T-helper 9 cell (primary cell): ENCODE measurements around the gene IFT22.
"Not testable (repeated sequence)": the region's sequence is repeated elsewhere in the genome, so short reads cannot be mapped to it uniquely, and the experiment has no call there.

Experiments used
- DNase-seq: peaks from one replicate; pipeline ENCODE4 v3.0.0-alpha.2; 2020

IFT22 gene

DNA sequence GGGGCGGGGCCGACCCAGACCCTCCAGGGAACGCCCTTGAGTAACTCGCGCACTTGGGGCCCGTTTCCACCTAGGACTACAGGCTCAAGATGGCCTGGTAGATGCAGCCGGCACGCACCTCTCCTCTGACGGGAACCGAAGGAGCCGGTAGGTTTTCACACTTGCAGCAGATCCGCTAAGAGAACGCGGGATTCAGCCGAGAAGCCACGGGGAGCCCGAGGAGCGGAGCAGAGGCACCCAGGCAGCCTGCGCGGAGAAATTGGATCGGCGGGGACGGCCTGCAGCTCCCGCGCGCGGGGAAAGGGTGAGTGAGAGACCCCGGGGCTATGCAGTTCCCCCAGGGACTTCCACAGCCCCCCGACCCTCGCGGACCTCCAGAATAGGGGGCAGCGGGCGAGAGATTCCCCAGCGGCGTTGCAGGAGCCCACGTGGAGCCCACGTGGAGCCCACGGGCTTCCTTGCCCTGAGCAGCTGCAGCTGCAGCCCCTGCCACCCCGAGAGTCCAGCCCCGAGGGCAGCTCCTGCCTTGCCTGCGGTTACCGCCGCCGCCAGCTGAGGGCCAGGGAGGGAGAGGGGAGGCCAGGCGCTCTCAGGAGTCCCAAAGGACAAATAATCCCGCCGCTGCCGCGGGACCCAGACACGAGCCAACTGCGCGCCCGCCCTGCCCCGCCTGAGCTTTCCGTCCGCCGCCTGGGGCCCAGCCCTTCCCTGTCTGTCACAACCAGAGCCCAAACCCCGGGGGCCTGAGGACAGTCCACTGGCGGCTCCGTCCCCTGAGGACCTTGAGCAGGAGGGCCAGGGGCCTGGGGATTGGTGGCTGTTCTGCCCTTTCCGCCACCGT is 13.1 kb downstream of the IFT22 start:
- peak; percentile 15 for DNase-seq

DNA sequence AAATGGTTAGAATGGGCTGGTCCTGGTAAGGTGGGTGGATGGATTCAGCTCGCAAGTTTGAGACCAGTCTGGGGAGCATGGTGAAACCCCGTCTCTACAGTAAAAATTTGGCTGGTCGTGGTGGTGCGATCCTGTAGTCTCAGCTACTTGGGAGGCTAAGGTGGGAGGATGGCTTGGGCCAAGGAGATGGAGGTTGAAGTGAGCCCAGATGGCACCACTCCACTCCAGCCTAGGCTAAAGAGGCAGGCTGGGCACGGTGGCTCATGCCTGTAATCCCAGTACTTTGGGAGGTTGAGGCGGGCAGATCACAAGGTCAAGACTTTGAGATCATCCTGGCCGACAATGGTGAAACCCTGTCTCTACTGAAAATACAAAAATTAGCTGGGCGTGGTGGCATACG is 15.3 kb downstream of the IFT22 start:
- DNase-seq, result no peak

DNA sequence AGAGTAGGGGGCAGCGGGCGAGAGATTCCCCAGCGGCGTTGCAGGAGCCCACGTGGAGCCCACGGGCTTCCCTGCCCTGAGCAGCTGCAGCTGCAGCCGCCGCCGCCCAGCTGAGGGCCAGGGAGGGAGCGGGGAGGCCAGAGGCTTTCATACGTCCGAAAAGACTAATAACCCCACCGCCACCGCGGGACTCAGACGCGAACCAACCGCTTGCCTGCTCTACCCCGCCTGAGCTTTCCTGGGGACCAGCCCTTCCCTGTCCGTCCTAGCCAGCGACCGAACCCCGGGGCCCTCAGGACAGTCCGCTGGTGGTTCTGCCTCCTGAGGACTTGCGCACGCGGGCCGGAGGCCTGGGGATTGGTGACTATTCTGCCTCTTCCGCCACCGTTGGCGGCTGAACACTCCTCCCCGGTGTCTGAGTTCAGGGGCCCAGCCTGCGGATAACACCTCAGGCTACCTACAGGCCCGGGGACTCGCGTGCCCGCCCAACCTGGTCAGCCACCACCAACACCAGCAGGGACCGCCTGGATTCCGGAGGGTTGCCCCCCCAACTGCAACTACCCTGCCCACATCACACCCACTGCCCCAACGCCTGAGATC is 18.4 kb downstream of the IFT22 start:
- no peak for DNase-seq

DNA sequence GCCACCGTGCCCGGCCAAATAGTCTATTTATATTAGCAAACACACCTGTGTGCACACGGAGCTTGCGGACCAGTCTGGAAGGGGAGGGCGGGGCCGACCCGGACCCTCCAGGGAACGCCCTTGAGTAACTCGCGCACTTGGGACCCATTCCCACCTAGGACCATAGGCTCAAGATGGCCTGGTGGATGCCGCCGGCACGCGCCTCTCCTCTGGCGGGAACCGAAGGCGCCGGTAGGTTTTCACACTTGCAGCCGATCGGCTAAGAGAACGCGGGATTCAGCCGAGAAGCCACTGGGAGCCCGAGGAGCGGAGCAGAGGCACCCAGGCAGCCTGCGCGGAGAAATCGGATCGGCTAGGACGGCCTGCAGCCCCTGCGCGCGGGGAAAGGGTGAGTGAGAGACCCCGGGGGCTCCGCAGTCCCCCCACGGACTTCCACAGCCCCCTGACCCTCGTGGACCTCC is 18.9 kb downstream of the IFT22 start:
- no peak for DNase-seq

DNA sequence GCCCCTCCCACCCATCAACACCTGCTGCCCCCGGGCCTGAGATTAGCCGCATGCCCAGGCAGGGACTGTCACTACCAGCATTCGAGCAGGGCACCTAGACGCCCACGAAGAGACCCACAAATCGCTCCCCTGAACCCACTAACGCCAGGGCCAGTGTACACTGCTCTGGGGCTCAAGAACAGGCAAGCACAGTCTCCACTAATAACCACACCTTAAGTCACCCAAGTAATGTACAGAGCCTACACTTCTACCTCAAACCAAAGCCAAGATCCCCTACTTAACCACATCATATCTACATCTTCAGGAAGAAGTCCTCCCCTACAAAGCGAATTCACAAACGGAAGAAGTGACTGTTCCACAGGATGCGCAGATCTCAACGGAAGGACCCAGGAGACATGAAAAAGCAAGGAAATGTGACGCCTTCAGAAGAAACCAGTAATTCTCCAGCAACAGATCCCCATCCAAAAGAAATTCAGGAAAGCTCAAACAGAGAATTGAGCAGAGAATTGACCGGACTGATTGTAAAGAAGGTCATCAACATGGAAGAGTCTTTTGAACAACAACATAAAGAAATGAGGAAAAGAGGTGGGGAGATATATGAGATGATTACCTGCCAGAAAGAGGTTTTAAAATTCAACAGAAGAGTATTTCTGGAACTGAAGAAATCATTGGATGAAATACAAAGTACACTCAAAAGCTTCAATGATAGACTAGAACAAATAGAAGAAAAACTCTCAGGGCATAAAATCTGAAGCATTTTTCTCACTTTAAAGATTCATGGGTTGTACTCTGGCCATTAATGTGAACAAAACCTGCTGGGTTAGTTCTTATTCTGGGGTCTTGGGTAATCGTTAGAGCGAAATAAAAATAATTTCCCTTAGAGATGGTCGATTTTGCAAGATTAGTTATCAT is 20.9 kb downstream of the IFT22 start:
- DNase-seq, result no peak

DNA sequence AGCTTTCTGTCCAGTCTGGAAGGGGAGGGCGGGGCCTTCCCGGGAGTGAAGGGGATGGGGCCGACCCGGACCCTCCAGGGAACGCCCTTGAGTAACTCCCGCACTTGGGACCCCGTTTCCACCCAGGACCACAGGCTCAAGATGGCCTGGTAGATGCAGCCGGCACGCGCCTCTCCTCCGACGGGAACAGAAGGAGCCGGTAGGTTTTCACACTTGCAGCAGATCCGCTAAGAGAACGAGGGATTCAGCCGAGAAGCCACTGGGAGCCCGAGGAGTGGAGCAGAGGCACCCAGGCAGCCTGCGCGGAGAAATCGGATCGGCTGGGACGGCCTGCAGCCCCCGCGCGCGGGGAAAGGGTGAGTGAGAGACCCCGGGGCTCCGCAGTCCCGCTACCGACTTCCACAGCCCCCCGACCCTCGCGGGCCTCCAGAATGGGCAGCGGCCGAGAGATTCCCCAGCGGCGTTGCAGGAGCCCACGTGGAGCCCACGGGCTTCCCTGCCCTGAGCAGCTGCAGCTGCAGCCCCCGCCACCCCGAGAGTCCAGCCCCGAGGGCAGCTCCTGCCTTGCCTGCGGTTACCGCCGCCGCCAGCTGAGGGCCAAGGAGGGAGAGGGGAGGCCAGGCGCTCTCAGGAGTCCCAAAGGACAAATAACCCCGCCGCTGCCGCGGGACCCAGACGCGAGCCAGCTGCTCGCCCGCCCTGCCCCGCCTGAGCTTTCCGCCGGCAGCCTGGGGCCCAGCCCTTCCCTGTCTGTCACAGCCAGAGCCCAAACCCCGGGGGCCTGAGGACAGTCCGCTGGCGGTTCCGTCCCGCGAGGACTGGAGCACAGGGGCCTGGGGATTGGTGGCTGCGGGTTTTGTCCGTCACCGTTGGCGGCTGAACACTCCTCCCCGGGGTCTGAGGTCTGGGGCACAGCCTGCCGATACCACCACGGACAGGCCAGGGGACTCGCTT is 21.8 kb downstream of the IFT22 start:
- no peak for DNase-seq

DNA sequence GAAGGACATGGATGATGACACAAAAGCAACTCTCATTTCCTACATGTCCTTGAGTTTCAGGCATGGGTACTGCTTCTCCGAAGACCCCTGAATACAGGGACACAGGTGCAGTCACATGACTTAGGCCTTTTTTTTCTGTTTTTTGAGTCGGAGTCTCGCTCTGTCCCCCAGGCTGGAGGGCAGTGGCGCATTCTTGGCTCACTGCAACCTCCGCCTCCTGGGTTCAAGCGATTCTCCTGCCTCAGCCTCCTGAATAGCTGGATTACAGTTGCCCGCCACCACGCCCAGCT is 26.8 kb downstream of the IFT22 start:
- no peak for DNase-seq

DNA sequence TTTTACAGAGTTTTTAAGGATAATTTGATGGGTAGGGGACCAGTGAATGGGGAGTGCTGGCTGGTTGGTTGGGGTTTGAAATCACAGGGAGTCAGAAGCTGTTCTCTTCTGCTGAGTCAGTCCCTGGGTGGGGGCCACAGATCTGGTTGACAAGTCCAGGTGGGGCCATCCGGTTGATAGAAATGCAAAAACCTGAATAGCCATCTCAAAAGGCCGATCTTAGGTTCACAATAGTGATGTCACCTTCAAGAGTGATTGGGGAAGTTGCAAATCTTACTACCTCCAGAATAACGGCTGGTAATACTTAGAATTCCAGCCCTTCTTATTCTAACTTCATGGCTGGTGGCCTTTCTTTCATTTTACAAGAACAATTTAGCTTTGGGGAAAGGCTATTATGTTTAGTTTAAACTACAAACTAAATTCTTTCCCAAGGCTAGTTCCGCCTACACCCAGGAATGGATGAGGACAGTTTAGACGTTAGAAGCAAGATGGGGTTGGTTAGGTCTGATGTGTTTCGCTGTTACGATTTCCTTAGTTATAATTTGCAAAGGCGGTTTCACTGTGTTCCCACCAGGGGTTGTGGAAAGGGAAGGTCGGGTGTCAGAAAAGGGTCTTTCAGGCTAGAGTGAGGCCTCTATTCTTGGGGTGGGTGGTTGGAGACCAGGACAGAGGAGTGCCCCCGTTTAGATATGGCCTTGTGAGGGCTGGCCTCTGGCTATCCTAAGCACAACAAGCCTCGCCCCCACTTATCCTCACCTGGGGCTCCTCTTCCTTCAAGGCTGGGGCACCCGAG is 27.4 kb downstream of the IFT22 start:
- no peak for DNase-seq

DNA sequence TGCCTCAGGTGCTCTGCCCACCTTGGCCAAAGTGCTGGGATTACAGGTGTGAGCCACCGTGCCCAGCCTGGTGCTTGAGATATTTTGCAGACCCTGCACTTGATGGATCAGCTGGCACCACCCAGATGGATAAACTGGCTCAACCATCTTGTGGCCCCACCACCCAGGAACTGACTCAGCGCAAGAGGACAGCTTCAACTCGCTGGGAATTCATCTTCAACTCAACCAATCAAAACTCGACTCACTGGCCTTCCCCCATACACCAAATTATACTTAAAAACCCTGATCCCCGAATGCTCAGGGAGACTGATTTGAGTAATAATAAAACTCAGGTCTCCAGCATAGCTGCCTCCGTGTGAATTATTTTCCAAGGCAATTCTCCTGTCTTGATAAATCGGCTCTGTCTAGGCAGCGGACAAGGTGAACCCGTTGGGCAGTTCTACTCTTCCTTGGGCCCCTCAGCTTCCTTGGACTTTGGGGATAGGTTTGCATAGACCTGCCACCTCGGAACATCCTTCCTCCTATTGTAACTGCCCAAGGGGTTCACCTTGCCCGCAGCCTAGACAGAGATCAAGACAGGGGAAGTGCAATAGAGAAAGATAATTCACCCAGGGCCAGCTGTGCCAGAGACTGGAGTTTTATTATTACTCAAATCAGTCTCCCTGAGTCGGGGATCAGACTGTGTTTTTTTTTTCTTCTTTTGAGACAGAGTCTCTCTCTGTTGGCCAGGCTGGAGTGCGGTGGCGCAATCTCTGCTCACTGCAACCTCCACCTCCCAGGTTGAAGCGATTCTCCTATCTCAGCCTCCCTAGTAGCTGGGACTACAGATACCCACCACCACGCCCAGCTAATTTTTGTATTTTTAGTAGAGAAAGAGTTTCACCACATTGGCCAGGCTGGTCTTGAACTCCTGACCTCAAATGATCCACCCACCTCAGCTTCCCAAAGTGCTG is 28.3 kb downstream of the IFT22 start:
- not testable (repeated sequence) for DNase-seq

DNA sequence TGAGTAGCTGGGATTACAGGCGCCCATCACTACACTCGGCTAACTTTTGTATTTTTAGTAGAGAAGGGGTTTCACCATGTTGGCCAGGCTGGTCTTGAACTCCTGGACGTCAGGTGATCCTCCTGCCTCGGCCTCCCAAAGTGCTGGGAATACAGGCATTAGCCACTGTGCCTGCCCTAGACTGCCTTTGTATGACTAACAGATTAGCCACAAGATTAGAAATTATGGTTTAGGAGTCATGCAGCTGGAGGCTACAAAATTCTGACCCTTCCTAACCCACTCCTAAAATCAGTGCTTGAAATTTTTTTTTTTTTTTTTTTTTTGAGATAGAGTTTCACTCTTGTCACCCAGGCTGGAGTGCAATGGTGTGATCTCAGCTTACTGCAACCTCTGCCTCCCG is 29.0 kb downstream of the IFT22 start:
- DNase-seq, result not testable (repeated sequence)

DNA sequence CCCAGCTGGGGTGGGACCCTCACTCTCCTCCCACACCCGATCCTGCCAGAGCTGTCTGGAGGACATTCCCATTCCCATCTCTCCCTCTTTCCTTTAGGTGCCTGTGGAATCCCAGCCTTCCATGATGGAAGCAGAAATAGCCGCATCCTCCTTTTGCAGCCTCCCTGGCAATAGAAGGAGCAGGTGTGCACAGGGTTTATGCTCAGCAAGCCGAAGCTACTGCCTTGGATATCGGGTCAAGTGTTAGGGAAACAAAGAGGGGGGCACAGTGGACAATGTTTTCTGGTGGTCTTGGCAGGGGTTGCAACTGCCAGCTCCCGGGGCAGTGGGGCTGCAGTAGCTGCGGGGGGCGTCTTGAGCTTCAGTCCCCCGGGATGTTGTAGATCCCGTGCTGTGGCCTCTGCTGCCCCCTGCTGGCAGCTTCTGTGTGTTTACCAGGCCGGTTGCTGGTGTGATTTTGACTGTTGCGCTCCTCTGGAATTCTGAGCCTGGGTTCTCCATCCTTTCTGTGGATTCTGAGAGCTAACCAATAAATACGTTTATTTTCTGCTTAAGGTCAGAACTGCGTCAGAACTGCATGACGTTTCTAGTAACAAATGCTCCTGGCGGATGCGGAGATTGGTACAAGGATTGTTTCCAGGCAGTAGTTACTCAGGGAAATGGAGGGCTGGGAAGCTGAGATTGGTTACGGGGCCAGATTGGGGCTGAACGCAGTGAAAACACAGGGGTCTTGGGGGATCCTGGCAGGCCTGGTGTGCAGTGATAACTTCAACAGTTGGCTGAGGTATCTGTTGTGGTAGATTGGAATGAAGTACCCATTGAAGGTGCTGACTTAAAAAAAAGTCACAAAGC is 31.2 kb downstream of the IFT22 start:
- peak; percentile 69 for DNase-seq

DNA sequence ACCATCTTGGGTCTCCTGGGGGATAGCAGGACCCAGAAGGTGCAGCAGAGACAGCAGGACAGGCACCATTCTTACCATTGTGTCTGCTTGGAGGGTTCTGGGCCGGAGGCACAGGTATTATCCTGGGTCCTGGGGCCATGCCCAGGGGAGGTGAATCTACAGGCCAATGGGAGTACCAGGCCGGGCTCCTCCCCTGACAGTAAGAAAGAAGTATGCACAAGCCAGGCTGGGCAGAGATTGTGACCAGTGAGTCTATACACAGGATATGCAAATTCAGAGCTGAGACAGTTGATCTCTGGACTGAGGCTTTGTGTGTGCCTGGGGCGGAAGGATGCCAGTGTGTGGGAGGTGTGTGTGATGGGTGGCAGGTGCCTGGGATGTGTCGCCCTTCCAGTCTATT is 31.9 kb downstream of the IFT22 start:
- not testable (repeated sequence) for DNase-seq

DNA sequence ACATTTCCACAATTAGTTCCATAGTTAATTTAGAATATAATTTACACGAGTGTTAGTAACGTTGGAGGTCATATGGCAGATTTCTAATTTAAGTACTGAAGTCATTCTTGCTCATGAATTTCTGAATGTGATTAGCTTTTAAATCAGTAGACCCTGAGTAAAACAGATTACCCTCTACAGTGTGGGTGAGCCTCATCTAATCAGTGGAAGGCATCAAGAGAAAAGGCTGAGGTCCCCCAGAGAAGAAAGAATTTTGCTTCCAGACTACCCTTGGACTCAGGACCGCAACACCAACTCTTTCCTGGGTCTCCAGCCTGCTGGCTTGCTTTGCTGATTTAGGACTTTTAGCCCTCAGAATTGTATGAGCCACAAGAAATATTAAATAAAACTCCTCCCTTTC is 33.2 kb downstream of the IFT22 start:
- no peak for DNase-seq

DNA sequence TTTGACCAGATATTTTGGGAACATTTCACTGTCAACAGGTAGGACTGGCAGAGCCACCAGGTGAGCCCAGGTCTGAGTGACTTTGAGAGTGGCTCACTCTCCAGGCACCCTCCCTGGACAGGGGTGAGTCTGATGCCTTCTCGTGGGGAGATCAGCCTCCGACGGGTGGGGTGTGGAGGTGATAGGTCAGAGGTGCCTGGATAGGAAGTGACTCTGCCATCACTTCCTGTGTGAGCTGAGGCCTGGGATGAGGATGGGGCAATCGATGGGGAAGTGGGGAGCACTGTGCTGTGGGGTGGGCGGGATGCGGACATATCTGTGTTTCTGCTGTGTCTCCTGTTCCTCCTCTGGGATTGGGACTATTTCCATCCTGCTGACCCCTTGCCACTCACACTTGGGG is 34.6 kb downstream of the IFT22 start:
- no peak for DNase-seq

DNA sequence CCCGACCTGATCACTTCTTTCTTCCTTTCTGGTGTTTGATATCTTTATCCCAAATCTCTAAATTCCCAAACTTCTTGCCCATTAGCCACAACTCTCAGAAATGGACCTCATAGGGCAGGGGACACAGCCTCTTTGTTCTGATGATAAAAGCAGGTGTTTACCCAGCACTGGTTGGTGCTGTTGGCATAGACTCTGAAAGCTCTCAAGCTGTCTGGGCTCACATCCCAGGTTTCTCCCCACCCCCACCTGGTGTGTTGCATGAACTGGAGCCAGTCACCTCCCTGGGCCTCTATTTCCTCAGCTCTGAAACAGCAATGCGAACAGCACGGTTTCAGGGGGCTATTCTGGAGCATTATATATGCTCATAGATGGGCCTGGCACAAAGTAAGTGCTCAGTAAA is 35.7 kb downstream of the IFT22 start:
- not testable (repeated sequence) for DNase-seq

DNA sequence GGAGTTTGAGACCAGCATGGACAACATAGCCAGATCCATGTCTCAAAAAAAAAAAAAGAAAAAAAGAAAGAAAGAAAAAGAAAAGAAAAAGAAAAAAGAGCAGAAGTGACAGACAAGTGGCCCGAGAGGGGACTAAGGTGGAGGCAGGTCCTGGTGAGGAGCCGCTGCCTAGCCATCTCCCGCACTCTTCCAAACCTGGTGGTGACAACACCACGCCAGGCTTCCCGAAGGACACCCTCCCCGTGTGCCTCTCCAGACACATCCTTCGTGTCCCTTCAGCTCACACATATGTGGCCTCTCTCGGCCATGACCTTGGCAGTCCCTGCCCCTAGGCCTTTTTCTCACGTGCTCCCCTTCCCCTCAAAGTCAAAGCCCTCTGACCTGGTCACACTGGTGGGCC is 36.4 kb downstream of the IFT22 start:
- DNase-seq, result no peak

DNA sequence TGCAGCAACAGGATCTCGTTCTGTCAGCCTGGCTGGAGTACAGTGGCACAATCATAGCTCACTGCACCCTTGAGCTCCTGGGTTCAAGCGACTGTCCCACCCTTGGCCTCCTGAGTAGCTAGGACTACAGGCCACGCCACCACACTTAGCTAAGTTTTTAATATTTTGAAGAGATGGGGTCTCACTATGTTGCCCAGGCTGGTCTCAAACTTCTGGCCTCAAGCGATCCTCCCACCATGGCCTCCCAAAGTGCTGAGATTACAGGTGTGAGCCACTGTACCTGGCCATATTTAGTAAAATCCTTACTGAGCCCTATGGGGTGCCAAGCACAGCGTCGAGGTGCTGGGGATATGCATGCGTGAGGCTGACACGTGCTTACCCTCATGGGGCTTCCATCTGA is 40.7 kb downstream of the IFT22 start:
- not testable (repeated sequence) for DNase-seq

DNA sequence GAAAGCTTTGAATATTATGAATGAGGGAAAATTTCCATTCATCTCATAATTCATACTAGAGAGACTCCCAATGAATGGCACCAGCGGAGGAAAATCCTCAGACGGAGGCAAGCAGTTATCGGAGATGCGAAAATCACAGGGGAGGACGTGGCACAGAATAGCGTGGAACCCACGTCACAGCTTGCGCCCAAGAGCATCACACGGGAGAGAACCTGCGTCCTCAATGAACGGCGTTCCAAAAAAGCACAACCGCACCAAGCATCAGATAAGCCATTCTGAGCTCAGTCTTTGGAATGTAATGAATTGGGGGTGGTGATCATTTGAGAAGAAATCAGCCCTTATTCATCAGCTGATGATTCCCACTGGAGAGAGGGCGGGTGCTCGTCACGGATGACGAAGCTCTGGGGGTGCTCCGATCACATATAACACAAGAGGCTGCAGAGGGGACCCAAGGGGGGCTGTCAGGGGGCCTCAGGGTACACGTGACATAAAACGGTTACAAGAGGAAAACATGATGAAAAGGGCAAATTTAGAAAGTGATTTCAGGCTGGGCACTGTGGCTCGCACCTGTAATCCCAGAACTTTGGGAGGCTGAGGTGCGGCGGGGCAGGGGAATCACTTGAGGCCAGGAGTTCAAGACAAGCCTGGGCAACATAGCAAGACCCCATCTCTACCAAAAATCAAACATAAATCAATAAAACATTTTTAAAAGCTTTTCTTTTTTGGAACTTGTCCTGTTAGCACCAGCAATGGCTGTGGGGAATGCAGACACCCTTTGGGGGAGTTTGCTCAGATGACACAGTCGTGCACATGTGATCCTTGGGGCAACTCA is 42.9 kb downstream of the IFT22 start:
- DNase-seq, result no peak
